Measurements from ENCODE around the gene COA7. TPM values are rescaled to one million over a fixed set of nuclear protein-coding genes. Genes with fewer than 3 reads are reported as not detected.

COA7 gene
- total RNA-seq, 4 donors from 2014 or later, result 2.2 to 12.7 (median 9.1) TPM

DNA sequence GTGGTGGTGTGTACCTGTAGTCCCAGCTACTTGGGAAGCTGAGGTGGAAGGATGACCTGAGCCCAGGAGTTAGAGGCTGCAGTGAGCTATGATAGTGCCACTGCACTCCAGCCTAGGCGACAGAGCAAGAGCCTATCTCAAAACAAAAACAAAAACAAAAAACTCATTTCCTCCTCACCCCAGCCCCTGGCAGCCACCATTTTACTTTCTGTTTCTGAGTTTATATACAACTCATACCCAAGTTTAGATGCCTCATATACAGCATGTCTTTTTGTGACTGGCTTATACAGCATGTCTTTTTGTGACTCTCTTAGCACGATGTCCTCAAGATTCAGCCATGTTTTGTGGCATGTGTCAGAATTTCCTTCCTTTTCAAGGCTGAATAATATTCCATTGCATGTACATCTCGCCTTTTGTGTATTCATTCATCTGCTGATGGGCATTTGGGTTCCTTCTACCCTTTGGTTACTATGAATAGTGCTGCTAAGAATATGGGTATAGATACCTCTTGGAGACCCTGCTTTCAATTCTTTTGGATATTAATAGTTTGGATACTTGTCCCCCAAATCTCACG, 14.7 kb downstream of the COA7 start:
- no peaks in the 10 kb centered on the region for H3K27me3 ChIP-seq
- no peak for DNase-seq
- H3K9me3 ChIP-seq, result no peaks in the 10 kb centered on the region
- in situ Hi-C loops (cut with MboI; ENCODE audit: low pct_ligation_motif_present in 1 of 4, low pct_unique_long_range_greater_than_20kb in 1 of 4, low sequenced_read_pairs in 3 of 4), result loop anchor here (25.0 kb wide), 3 partner anchors 246 to 546 kb away; partner anchors contain the start of genes ZFYVE9 (in 4 of the 4), ORC1 (in 2 of the 4) and PRPF38A (in 2 of the 4)
- no peak overlapping the region for H3K27ac ChIP-seq
- no peaks in the 10 kb centered on the region for H3K4me1 ChIP-seq
- 85 to 93% methylated on average over 3 to 4 of the region's 4 CpGs for WGBS, 2 donors (ENCODE audit: low coverage in 1 of 2)
- no peak for TF ChIP-seq EP300 (IDR thresholded peaks at IDR 0.05; ENCODE audit: low read depth)
- TF ChIP-seq POLR2A (IDR thresholded peaks at IDR 0.05), result no peak
- TF ChIP-seq, protein P1, sequence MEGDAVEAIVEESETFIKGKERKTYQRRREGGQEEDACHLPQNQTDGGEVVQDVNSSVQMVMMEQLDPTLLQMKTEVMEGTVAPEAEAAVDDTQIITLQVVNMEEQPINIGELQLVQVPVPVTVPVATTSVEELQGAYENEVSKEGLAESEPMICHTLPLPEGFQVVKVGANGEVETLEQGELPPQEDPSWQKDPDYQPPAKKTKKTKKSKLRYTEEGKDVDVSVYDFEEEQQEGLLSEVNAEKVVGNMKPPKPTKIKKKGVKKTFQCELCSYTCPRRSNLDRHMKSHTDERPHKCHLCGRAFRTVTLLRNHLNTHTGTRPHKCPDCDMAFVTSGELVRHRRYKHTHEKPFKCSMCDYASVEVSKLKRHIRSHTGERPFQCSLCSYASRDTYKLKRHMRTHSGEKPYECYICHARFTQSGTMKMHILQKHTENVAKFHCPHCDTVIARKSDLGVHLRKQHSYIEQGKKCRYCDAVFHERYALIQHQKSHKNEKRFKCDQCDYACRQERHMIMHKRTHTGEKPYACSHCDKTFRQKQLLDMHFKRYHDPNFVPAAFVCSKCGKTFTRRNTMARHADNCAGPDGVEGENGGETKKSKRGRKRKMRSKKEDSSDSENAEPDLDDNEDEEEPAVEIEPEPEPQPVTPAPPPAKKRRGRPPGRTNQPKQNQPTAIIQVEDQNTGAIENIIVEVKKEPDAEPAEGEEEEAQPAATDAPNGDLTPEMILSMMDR (IDR thresholded peaks at IDR 0.05), result no peak
- TF ChIP-seq POLR2AphosphoS5 (IDR thresholded peaks at IDR 0.05), result no peak
- no peak overlapping the region for H3K4me3 ChIP-seq
- peaks cover 0 to 9% (median 4%) of the 10 kb centered on the region in 4 donors for H3K36me3 ChIP-seq
- intact Hi-C loops (cut with DNase I; ENCODE audit: low total_unique reads), result no loop called here

DNA sequence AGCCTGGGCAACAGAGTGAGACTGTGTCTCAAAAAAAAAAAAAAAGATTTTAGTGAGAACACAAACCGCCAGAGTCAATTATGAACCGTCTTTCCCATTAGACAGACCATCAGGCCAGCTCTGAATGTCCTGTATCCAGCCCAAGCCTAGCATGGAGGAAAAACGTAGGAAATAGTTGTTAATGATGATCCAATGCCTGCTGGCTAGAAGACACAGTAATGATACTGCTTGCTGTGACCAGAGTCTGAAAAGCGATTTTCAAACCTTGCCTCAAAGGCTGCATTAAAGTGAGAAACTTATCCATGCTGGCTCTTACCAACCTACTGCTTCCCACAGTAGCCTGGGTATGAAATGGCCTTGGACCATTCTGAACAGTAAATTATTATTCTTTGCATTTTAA, 17.0 kb downstream of the COA7 start:
- no peaks in the 10 kb centered on the region for H3K27me3 ChIP-seq
- WGBS, 2 donors (ENCODE audit: low coverage in 1 of 2), result 84 to 94% methylated on average over 4 of the region's 4 CpGs
- intact Hi-C loops (cut with DNase I; ENCODE audit: low total_unique reads), result no loop called here

DNA sequence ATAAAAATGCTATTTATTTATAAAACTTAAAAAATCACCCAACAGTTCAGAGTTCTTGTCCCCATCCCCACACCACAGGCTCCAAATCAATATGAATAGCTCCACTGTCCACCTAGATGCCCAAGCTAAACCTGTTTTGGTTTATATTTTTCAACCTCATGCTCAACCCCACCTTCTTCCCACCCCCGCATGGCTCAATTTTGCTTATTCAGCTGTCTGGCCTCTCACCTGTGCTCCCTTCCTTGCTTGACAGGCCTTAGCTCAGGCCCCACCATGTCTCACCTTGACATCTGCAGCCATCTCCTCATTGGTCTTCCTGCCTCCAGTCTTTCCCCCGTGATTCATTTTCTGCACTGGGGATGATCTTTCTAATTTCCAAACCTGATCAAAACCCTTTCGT, 17.8 kb downstream of the COA7 start:
- WGBS, 2 donors (ENCODE audit: low coverage in 1 of 2), result 90% methylated on average over 3 of the region's 3 CpGs
- Histone ChIP-seq H3K4me3 (no peak overlapping the region), H3K9me3 (no peaks in the 10 kb centered on the region), H3K27me3 (no peaks in the 10 kb centered on the region), H3K36me3 (no peaks in the 10 kb centered on the region), H3K27ac (no peak overlapping the region), H3K4me1 (no peaks in the 10 kb centered on the region)
- DNase-seq, result no peak
- TF ChIP-seq EP300 (IDR thresholded peaks at IDR 0.05; ENCODE audit: low read depth) (no peak), POLR2A (IDR thresholded peaks at IDR 0.05) (no peak), POLR2AphosphoS5 (IDR thresholded peaks at IDR 0.05) (no peak)
- TF ChIP-seq, protein P1 (IDR thresholded peaks at IDR 0.05), result no peak
- in situ Hi-C loops (cut with MboI; ENCODE audit: low pct_ligation_motif_present in 1 of 4, low pct_unique_long_range_greater_than_20kb in 1 of 4, low sequenced_read_pairs in 3 of 4) (loop anchor here (25.0 kb wide), 3 partner anchors 243 to 543 kb away; partner anchors contain the start of genes ZFYVE9 (in 4 of the 4), ORC1 (in 2 of the 4) and PRPF38A (in 2 of the 4)), intact Hi-C loops (cut with DNase I; ENCODE audit: low total_unique reads) (no loop called here)

More for the DNA sequence above, 17.0 kb downstream of the COA7 start:
- Histone ChIP-seq H3K36me3 (no peaks in the 10 kb centered on the region), H3K9me3 (no peaks in the 10 kb centered on the region), H3K4me1 (no peaks in the 10 kb centered on the region), H3K27ac (no peak overlapping the region), H3K4me3 (no peak overlapping the region)
- DNase-seq, result no peak
- in situ Hi-C loops (cut with MboI; ENCODE audit: low pct_ligation_motif_present in 1 of 4, low pct_unique_long_range_greater_than_20kb in 1 of 4, low sequenced_read_pairs in 3 of 4), result loop anchor here (25.0 kb wide), 3 partner anchors 244 to 544 kb away; partner anchors contain the start of genes ZFYVE9 (in 4 of the 4), ORC1 (in 2 of the 4) and PRPF38A (in 2 of the 4)
- no peak for TF ChIP-seq POLR2A (IDR thresholded peaks at IDR 0.05)
- TF ChIP-seq EP300 (IDR thresholded peaks at IDR 0.05; ENCODE audit: low read depth), result no peak
- TF ChIP-seq, protein P1 (IDR thresholded peaks at IDR 0.05), result no peak
- TF ChIP-seq POLR2AphosphoS5 (IDR thresholded peaks at IDR 0.05), result no peak

DNA sequence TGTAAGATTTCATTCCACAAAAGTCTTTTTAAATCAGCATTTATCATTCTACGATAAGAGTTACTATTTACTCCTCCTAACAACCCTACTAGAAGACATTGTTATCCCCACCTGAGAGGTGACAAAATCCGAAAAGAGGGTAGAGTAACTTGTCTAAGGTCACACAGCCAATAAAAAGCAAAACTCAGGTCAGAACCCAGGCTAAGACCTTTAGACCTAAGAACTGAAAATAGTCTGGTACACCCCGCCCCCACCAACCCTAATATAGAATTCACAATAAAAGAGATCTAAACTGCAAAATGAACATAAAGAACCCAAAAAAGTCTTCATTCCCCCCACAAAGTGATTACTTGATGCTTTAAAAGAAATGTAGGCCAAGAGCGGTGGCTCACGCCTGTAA, 18.6 kb downstream of the COA7 start:
- no peak overlapping the region for H3K4me3 ChIP-seq
- H3K9me3 ChIP-seq, result no peaks in the 10 kb centered on the region
- in situ Hi-C loops (cut with MboI; ENCODE audit: low pct_ligation_motif_present in 1 of 4, low pct_unique_long_range_greater_than_20kb in 1 of 4, low sequenced_read_pairs in 3 of 4), result loop anchor here (25.0 kb wide), 3 partner anchors 242 to 542 kb away; partner anchors contain the start of genes ZFYVE9 (in 4 of the 4), ORC1 (in 2 of the 4) and PRPF38A (in 2 of the 4)
- H3K27me3 ChIP-seq, result no peaks in the 10 kb centered on the region
- 93 to 97% methylated on average over 3 to 5 of the region's 5 CpGs for WGBS, 2 donors (ENCODE audit: low coverage in 1 of 2)
- no peak for DNase-seq
- no peak overlapping the region for H3K27ac ChIP-seq
- H3K4me1 ChIP-seq, result no peaks in the 10 kb centered on the region
- intact Hi-C loops (cut with DNase I; ENCODE audit: low total_unique reads), result no loop called here
- no peaks in the 10 kb centered on the region for H3K36me3 ChIP-seq
- TF ChIP-seq, protein P1 (IDR thresholded peaks at IDR 0.05), result no peak
- TF ChIP-seq POLR2AphosphoS5 (IDR thresholded peaks at IDR 0.05) (no peak), EP300 (IDR thresholded peaks at IDR 0.05; ENCODE audit: low read depth) (no peak), POLR2A (IDR thresholded peaks at IDR 0.05) (no peak)
